Aorta (tissue), 5 donors: Measurements from ENCODE around the gene DMRTC1B. TPM values are rescaled to one million over a fixed set of nuclear protein-coding genes. Genes with fewer than 3 reads are reported as not detected.
"Not testable (repeated sequence)": the region's sequence is repeated elsewhere in the genome, so short reads cannot be mapped to it uniquely, and the experiment has no call there.

ENCODE experiments used
- ATAC-seq: fragments of 200-7000 bp; cut with Tn5 transposase; one replicate; pipeline ENCODE4 v1.9.1; 2022; ENCODE audit warnings: moderate library complexity; ENCODE audit not compliant: low FRiP score
- DNase-seq, 2 donors: peaks; one replicate each; pipeline ENCODE4 v3.0.0-alpha.2; 2020
- H3K27ac ChIP-seq, 2 donors: one replicate each; pipeline ENCODE4 v1.5.1; 2013; ENCODE audit warnings: low read length in 2 of 2, mild to moderate bottlenecking in 2 of 2, moderate library complexity in 2 of 2, control low read depth in 1 of 2, inconsistent platforms in 1 of 2, low read depth in 1 of 2
- H3K27me3 ChIP-seq, 2 donors: one replicate each; pipeline ENCODE4 v1.6.1; 2013; ENCODE audit warnings: control low read depth in 1 of 2, low read length in 1 of 2, mild to moderate bottlenecking in 1 of 2, moderate library complexity in 1 of 2; ENCODE audit not compliant: insufficient read depth in 2 of 2, control insufficient read depth in 1 of 2
- H3K36me3 ChIP-seq, 2 donors: one replicate each; pipeline ENCODE4 v1.6.1; 2013; ENCODE audit warnings: control low read depth in 1 of 2, low read length in 1 of 2, mild to moderate bottlenecking in 1 of 2; ENCODE audit not compliant: insufficient read depth in 2 of 2, control insufficient read depth in 1 of 2
- H3K4me1 ChIP-seq, 2 donors: one replicate each; pipeline ENCODE4 v1.6.1; 2013; ENCODE audit warnings: low read length in 2 of 2, control low read depth in 1 of 2, mild to moderate bottlenecking in 1 of 2, moderate library complexity in 1 of 2; ENCODE audit not compliant: insufficient read depth in 2 of 2, control insufficient read depth in 1 of 2
- H3K4me3 ChIP-seq, 2 donors: one replicate each; pipeline ENCODE4 v1.5.1; 2013; ENCODE audit warnings: low read length in 2 of 2, control low read depth in 1 of 2, mild to moderate bottlenecking in 1 of 2
- H3K9me3 ChIP-seq: one replicate; pipeline ENCODE4 v1.6.1; 2013; ENCODE audit warnings: mild to moderate bottlenecking, low read length; ENCODE audit not compliant: control insufficient read depth
- WGBS, 2 donors: extraction: QIAGEN DNeasy Blood & Tissue Kit; methylation state at CpG; one replicate each; pipeline ENCODE4 v1.1.7; 2013; 5-methylcytosine and 5-hydroxymethylcytosine counted together
- intact Hi-C, 2 donors: fragments of 100-400 bp; cut with DNase I; formaldehyde crosslinking; loops; one replicate each; pipeline versions ENCODE4 v1.14.2 to v1.15.0; 2022
- polyA plus RNA-seq, 2 donors: library from polyadenylated mRNA; stranded (reverse); fragments of 200-250 nt; gene quantifications; one replicate each; pipeline ENCODE4 v1.2.3, GENCODE V29; 2013
- total RNA-seq, 2 donors: library from RNA; stranded (reverse); fragmentation: NEBNext Ultra II Directional; extraction: Animal tissue kit (Norgen Biotek cat#: 25700); gene quantifications; one replicate each; pipeline ENCODE4 v1.2.1, GENCODE V29; 2021
- donor health status: healthy with polysubstance abuse.
- donor health status: Bipolar disorder and iron deficiency.
- donor health status: DM: no; HTN: no; CAD: no.
- donor health status: DM: no; HTN: no; CAD: no.
- donor health status: DM: yes; HTN: yes; CAD: no.

Gene DMRTC1B
- total and polyA plus RNA-seq, 4 donors: 0.63 TPM; not detected in 3

DNA sequence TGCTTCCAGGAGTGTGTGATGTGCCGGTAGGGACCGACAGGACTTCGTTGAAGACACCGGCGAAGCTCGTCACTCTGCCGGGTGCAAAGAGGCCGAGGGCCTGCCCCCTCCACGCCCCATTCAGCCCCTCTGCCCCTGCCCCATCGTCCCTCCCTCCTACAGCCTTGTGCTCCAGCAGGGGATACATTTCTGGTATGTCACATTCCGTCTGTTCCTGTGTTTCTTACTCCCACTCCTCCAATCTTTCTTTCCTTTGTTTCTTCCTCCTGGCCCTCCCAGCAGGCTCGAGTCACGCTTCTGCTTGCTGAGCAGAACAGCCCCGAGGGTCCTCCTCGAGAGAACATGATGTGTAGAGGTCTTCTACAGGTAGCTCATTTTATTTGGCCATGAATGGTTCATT lies 5.9 kb downstream of the DMRTC1B start, which contains the start of gene FAM236B:
TSS of gene FAM236B (minus strand) at position 101 of the 400 bp plus-strand sequence. CDS start at position 1, 100 bp downstream.
- H3K36me3 ChIP-seq, DNase-seq, H3K4me1 ChIP-seq, ATAC-seq, H3K4me3 ChIP-seq, H3K9me3 ChIP-seq, intact Hi-C loops, H3K27ac ChIP-seq, H3K27me3 ChIP-seq: not testable (repeated sequence)
- WGBS, 2 donors: no CpG with 5 or more reads among the region's 15 CpGs

DNA sequence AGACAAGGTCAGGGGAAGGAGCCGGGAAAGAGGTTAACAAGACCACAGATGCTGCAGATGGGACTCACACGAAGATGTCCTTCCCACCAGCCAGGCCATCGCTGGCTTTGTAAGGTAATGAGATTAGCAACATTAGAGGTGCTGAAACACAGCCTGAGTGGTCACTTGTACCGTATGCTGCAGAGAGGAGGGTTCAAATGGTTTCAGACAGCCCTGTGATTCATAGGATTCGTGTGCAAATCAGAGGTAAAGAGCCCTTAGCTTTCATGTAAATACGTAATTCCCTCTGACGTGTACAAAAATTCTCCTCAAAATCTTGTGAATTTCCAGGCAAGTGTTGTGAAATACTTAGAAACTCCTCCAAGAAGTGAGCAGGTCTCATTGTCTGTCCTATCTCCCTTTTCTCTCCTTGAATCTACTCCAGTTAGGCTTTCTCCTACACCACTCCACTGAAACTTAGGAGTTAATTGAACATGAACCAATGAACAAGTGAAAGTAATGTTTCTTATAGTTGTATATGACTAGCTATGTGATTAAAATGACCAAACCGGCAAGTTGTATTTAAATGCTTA lies 6.8 kb downstream of the DMRTC1B start:
- intact Hi-C loops, H3K27ac ChIP-seq, ATAC-seq, H3K27me3 ChIP-seq, H3K4me1 ChIP-seq, H3K36me3 ChIP-seq, H3K4me3 ChIP-seq, H3K9me3 ChIP-seq, DNase-seq: not testable (repeated sequence)
- no CpG with 5 or more reads among the region's 8 CpGs for WGBS, 2 donors

DNA sequence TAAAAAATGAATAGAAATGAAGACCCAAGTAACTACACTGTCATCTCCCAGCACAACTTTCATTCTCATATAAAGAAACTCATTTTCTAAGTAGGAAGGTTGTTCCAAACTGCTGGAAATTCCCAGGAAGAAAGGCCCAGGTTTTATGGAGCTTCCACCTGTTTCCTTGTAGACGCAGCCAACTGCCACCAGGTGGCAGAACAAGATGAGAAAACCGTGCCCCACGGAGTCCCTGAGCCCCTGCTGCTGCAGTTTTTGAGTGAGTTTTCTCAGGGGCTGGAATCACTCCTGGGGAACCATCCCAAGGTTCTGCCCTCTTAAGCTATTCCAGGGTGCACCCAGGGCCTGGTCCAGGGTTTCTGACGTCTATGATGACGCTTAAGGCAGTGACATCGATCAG lies 7.3 kb downstream of the DMRTC1B start:
- H3K27me3 ChIP-seq, H3K4me3 ChIP-seq, H3K4me1 ChIP-seq, H3K9me3 ChIP-seq, H3K36me3 ChIP-seq, intact Hi-C loops, DNase-seq, ATAC-seq, H3K27ac ChIP-seq: not testable (repeated sequence)
- WGBS, 2 donors: no CpG with 5 or more reads among the region's 6 CpGs

DNA sequence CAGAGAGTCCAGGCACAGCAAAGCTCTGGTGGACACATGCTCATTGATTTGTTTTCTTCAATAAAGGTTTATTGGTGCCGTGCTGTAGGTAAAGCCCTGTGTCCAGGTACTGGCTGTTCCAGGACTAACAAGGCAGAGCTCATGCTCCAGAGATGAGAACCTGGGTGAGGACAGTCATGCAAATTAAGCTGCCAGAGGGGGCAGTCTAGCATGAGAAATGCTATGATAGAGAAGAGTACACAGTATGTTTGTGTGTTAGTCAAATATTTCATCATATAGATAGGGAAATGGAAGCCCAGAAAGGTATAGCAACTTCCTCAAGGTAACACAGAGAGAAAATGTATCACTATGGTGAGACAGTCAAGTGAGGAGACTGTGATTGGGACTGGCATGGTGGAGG lies 11.5 kb downstream of the DMRTC1B start:
- DNase-seq, H3K27ac ChIP-seq, H3K27me3 ChIP-seq, H3K9me3 ChIP-seq, H3K4me3 ChIP-seq, H3K4me1 ChIP-seq, intact Hi-C loops, ATAC-seq, H3K36me3 ChIP-seq: not testable (repeated sequence)
- WGBS, 2 donors: no CpG with 5 or more reads among the region's 1 CpG

DNA sequence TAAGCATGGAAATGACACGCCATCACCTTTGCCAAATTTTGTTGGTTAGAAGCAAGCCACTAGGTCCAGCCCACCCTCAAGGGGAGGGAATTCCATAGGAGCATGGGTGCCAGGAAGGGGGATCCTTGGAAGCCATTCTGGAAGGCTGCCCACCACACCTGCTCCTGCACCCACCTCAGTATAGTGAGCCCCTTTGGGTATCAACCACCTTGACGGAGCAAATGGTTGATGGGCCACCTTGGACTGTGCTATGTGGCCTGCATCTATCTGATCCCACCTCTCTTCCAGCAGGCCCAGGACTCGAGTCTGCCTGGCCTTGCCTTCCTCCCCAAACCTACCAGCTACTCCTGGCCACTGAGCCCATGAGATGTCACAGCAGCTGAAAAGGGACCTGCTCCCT lies 13.7 kb downstream of the DMRTC1B start:
- H3K4me1 ChIP-seq, intact Hi-C loops, ATAC-seq: not testable (repeated sequence)

DNA sequence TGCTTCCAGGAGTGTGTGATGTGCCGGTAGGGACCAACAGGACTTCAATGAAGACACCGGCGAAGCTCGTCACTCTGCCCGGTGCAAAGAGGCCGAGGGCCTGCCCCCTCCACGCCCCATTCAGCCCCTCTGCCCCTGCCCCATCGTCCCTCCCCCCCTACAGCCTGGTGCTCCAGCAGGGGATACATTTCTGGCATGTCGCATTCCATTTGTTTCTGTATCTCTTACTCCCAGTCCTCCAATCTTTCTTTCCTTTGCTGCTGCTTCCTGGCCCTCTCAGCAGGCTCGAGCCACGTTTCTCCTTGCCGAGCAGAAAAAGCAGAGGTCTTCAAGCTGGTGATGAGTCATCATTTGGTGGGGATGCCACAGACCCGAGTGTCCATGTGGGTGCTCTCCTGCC lies 31.4 kb downstream of the DMRTC1B start, which contains the start of gene FAM236D:
TSS of gene FAM236D (minus strand) at position 101 of the 400 bp plus-strand sequence. CDS start at position 1, 100 bp downstream.
- ATAC-seq, H3K27me3 ChIP-seq, intact Hi-C loops, DNase-seq, H3K4me3 ChIP-seq, H3K9me3 ChIP-seq, H3K4me1 ChIP-seq, H3K27ac ChIP-seq, H3K36me3 ChIP-seq: not testable (repeated sequence)
- WGBS, 2 donors: no CpG with 5 or more reads among the region's 13 CpGs

More for the DNA sequence above, 13.7 kb downstream of the DMRTC1B start:
- DNase-seq, H3K27me3 ChIP-seq, H3K36me3 ChIP-seq, H3K4me3 ChIP-seq, H3K9me3 ChIP-seq, H3K27ac ChIP-seq: not testable (repeated sequence)
- WGBS, 2 donors: 97 to 100% methylated on average over 1 of the region's 3 CpGs

DNA sequence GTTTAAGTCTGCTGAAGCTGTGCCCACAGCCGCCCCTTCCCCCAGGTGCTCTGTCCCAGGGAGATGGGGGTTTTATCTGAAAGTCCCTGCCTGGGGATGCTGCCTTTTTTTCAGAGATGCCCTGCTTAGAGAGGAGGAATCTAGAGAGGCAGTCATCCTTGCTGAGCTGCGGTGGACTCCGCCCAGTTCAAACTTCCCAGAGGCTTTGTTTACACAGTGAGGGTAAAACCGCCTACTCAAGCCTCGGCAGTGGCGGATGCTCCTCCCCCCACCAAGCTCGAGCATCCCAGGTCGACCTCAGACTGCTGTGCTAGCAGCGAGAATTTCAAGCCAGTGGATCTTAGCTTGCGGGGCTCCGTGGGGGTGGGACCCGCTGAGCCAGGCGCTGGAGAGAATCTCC lies 54.0 kb downstream of the DMRTC1B start:
- WGBS, 2 donors: no CpG with 5 or more reads among the region's 13 CpGs
- ATAC-seq, H3K9me3 ChIP-seq, H3K27me3 ChIP-seq, H3K36me3 ChIP-seq, DNase-seq, intact Hi-C loops, H3K4me1 ChIP-seq, H3K27ac ChIP-seq, H3K4me3 ChIP-seq: not testable (repeated sequence)

DNA sequence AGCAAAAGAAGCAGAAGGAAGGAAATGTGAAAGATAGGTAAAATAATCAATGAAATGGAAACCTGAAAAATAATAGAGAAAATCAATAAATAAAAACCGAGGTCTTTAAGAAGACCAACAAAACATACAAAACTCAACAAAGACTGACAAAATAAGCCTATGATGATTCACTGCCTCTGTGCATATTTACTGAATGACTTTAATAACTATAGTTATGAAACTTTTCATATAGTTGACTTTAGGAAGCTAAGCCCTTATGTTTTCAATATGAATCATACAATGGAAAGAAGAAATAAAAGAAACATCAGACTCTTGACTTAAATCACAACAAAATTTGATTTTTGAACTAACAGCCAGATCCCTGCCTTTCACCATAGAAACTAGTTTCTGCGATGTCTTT lies 60.8 kb downstream of the DMRTC1B start:
- H3K27me3 ChIP-seq, ATAC-seq, H3K4me3 ChIP-seq, H3K4me1 ChIP-seq, H3K9me3 ChIP-seq, DNase-seq, intact Hi-C loops, H3K36me3 ChIP-seq, H3K27ac ChIP-seq: not testable (repeated sequence)
- no CpG with 5 or more reads among the region's 2 CpGs for WGBS, 2 donors

DNA sequence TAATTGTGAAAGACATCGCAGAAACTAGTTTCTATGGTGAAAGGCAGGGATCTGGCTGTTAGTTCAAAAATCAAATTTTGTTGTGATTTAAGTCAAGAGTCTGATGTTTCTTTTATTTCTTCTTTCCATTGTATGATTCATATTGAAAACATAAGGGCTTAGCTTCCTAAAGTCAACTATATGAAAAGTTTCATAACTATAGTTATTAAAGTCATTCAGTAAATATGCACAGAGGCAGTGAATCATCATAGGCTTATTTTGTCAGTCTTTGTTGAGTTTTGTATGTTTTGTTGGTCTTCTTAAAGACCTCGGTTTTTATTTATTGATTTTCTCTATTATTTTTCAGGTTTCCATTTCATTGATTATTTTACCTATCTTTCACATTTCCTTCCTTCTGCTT lies 106.2 kb downstream of the DMRTC1B start:
- intact Hi-C loops, H3K9me3 ChIP-seq, H3K27ac ChIP-seq, ATAC-seq, H3K36me3 ChIP-seq, DNase-seq, H3K4me1 ChIP-seq, H3K27me3 ChIP-seq, H3K4me3 ChIP-seq: not testable (repeated sequence)
- no CpG with 5 or more reads among the region's 2 CpGs for WGBS, 2 donors
